HepG2 (cell line): ENCODE data around the gene CBY2. TPM values are rescaled to one million over a fixed set of nuclear protein-coding genes. Genes with fewer than 3 reads are reported as not detected.

ENCODE experiments used
- ATAC-seq: fragments of 200-7000 bp; cut with Tn5 transposase; 3 replicates; pipeline ENCODE4 v1.9.1; 2020; ENCODE audit warnings: mild to moderate bottlenecking, moderate library complexity
- BruUV-seq: library from RNA; stranded (reverse); fragments of 400-500 nt; replicated peaks from 2 replicates; lab custom pipeline; 2021; lab: Mats Ljungman, UMichigan
- CTCF ChIA-PET: fragments of 300-600 bp; formaldehyde crosslinking; extraction: SDS; loops from one replicate; lab custom pipeline; 2021; ENCODE audit warnings: low total read pairs, inconsistent platforms, low intra/inter-chr PET ratio; lab: Yijun Ruan, JAX
- POLR2A ChIA-PET: fragments of 350-600 bp; sonication (Branson Sonifier 250); formaldehyde crosslinking; loops from one replicate; lab custom pipeline; 2020; ENCODE audit warnings: antibody characterized with exemption, inconsistent platforms; lab: Yijun Ruan, JAX
- DNase-seq: peaks from one replicate; pipeline ENCODE4 v3.0.0-alpha.2; 2015; ENCODE audit warnings: low spot score
- FAIRE-seq: peaks from 3 replicates; lab custom pipeline; 2011; peaks lifted over from hg19 to GRCh38; lab: Jason Lieb, UNC
- H2AFZ ChIP-seq: one replicate; pipeline ENCODE4 v1.6.1; 2011; ENCODE audit warnings: low read length, inconsistent platforms
- H3K27ac ChIP-seq: fragments of 300-600 bp; 3 replicates; pipeline ENCODE4 v1.8.0; 2011; ENCODE audit warnings: mixed run types, mild to moderate bottlenecking, mixed read lengths, low read length, inconsistent platforms; ENCODE audit not compliant: insufficient read depth; ENCODE audit errors: extremely low read length
- H3K27me3 ChIP-seq, 2 experiments: fragments of 200-600 bp in 1 of 2; 2 replicates in 1 of 2; 3 replicates in 1 of 2; pipeline versions ENCODE4 v1.6.0 to v1.8.0; 2011; ENCODE audit warnings: low read length in 2 of 2, mild to moderate bottlenecking in 2 of 2, moderate library complexity in 2 of 2, inconsistent platforms in 1 of 2; ENCODE audit not compliant: insufficient read depth in 2 of 2, control insufficient read depth in 1 of 2
- H3K36me3 ChIP-seq, 2 experiments: fragments of 200-600 bp in 1 of 2; replicated peaks in 1 of 2; 2 replicates in 1 of 2; 3 replicates in 1 of 2; pipeline versions ENCODE4 v1.5.1 to v1.8.0; 2011; ENCODE audit warnings: low read length in 2 of 2, inconsistent platforms in 1 of 2; ENCODE audit not compliant: insufficient read depth in 2 of 2, control insufficient read depth in 1 of 2
- H3K4me1 ChIP-seq: 2 replicates; pipeline ENCODE4 v1.5.1; 2012; ENCODE audit warnings: low read length, inconsistent platforms; ENCODE audit not compliant: insufficient read depth
- H3K4me2 ChIP-seq: 2 replicates; pipeline ENCODE4 v1.6.0; 2011; ENCODE audit warnings: low read depth, low read length, inconsistent platforms
- H3K4me3 ChIP-seq, 3 experiments: fragments of 200-600 bp in 1 of 3; sonication (generic), shearing (Covaris generic) in 1 of 3; replicated peaks in 1 of 3; 2 replicates each; pipeline ENCODE4 v1.5.1; 2011 to 2016; ENCODE audit warnings: low read length in 3 of 3, inconsistent platforms in 2 of 3, low read depth in 2 of 3, mild to moderate bottlenecking in 2 of 3, control low read depth in 1 of 3, mixed read lengths in 1 of 3; ENCODE audit not compliant: insufficient read depth in 1 of 3
- H3K79me2 ChIP-seq: one replicate; pipeline ENCODE4 v1.6.1; 2011; ENCODE audit warnings: low read length, inconsistent platforms; ENCODE audit not compliant: insufficient read depth
- H3K9ac ChIP-seq: 2 replicates; pipeline ENCODE4 v1.6.0; 2011; ENCODE audit warnings: mild to moderate bottlenecking, low read depth, low read length, inconsistent platforms; ENCODE audit not compliant: insufficient read depth
- H3K9me3 ChIP-seq: 2 replicates; pipeline ENCODE4 v1.5.1; 2012; ENCODE audit warnings: mild to moderate bottlenecking, low read length
- H4K20me1 ChIP-seq: 2 replicates; pipeline ENCODE4 v1.6.0; 2011; ENCODE audit warnings: inconsistent platforms, mild to moderate bottlenecking, low read length, moderate library complexity; ENCODE audit not compliant: insufficient read depth
- ATF4 ChIP-seq, 2 experiments: fragments of 450-650 bp in 1 of 2; sonication (generic) in 1 of 2; formaldehyde crosslinking; IDR thresholded peaks; 2 replicates each; pipeline versions ENCODE4 v1.5.0 to v1.8.0; 2020 to 2022; ENCODE audit warnings: mild to moderate bottlenecking in 1 of 2, missing genetic modification reagents in 1 of 2
- ATRX ChIP-seq: sonication (generic); formaldehyde crosslinking; IDR thresholded peaks from 2 replicates; pipeline ENCODE4 v1.4.0; 2020; ENCODE audit warnings: missing genetic modification reagents, borderline replicate concordance
- EZH2 ChIP-seq: conservative IDR thresholded peaks from 2 replicates; pipeline ENCODE4 v1.6.1; 2012; ENCODE audit warnings: mild to moderate bottlenecking, low read depth, low read length, moderate library complexity
- GATAD2A ChIP-seq: IDR thresholded peaks from 2 replicates; pipeline ENCODE4 v1.6.1; 2016
- MTERF4 ChIP-seq: sonication (generic); formaldehyde crosslinking; IDR thresholded peaks from 2 replicates; pipeline ENCODE4 v1.8.0; 2023; ENCODE audit warnings: mild to moderate bottlenecking, missing genetic modification reagents
- PCBP1 ChIP-seq: fragments of 200-400 bp; formaldehyde crosslinking; IDR thresholded peaks from 2 replicates; pipeline ENCODE4 v1.6.1; 2017; ENCODE audit warnings: mild to moderate bottlenecking, low read depth, low read length, borderline replicate concordance
- RFXAP ChIP-seq: sonication (generic); formaldehyde crosslinking; IDR thresholded peaks from 2 replicates; pipeline ENCODE4 v1.4.0; 2020; ENCODE audit warnings: missing genetic modification reagents, borderline replicate concordance
- ZMAT5 ChIP-seq: sonication (generic); formaldehyde crosslinking; IDR thresholded peaks from 2 replicates; pipeline ENCODE4 v1.5.0; 2020; ENCODE audit warnings: mild to moderate bottlenecking, low read depth, missing genetic modification reagents, borderline replicate concordance
- ZNF382 ChIP-seq: sonication (generic); formaldehyde crosslinking; IDR thresholded peaks from 2 replicates; pipeline ENCODE4 v1.5.0; 2020; ENCODE audit warnings: missing genetic modification reagents, mild to moderate bottlenecking, borderline replicate concordance
- ZNF749 ChIP-seq: sonication (generic); formaldehyde crosslinking; IDR thresholded peaks from 2 replicates; pipeline ENCODE4 v1.8.0; 2022; ENCODE audit warnings: mild to moderate bottlenecking, missing genetic modification reagents, moderate library complexity, borderline replicate concordance
- WGBS: methylation state at CpG from one replicate; pipeline ENCODE4 v1.1.6; 2017; ENCODE audit warnings: low lambda C conversion rate; 5-methylcytosine and 5-hydroxymethylcytosine counted together
- in situ Hi-C: cut with HindIII; loops from 2 replicates; pipeline ENCODE4 v1.10.0; 2017; ENCODE audit warnings: low pct_unique_long_range_greater_than_20kb; ENCODE audit not compliant: extremely low pct_ligation_motif_present
- intact Hi-C: fragments of 100-400 bp; cut with micrococcal nuclease; formaldehyde crosslinking; loops from one replicate; pipeline ENCODE4 v1.10.0; 2022; ENCODE audit not compliant: unreplicated experiment
- polyA plus RNA-seq, 8 experiments: library from polyadenylated mRNA; depleted of rRNA in 3 of 8; stranded (reverse) in 7 of 8; unstranded in 1 of 8; fragments of >200 nt; fragmentation: Illumina TruSeq in 4 of 8; extraction: Trizol in 4 of 8; gene quantifications; 2 replicates each; pipeline versions ENCODE4 v1.2.1 to v1.2.3, GENCODE V29; 2011 to 2016; ENCODE audit warnings: low read depth in 4 of 8, missing spikeins in 1 of 8, mixed read lengths in 1 of 8; ENCODE audit not compliant: insufficient read depth in 1 of 8
- total RNA-seq, 5 experiments: library from RNA; depleted of rRNA; stranded (reverse); fragments of >200 nt; fragmentation: Illumina TruSeq; extraction: Trizol; gene quantifications; 2 replicates each; pipeline ENCODE4 v1.2.3, GENCODE V29; 2016; ENCODE audit warnings: low read depth in 1 of 5
- TF ChIP-seq, protein P1 (sequence below): sonication (generic); formaldehyde crosslinking; IDR thresholded peaks from 2 replicates; pipeline ENCODE4 v1.4.0; 2020; ENCODE audit warnings: mild to moderate bottlenecking, missing genetic modification reagents, borderline replicate concordance
- TF ChIP-seq, protein P2 (sequence below), 2 experiments: sonication (generic) in 1 of 2; formaldehyde crosslinking in 1 of 2; IDR thresholded peaks; 2 replicates each; pipeline versions ENCODE4 v1.5.1 to v1.6.1; 2011 to 2020; ENCODE audit warnings: borderline replicate concordance in 1 of 2, low read depth in 1 of 2, low read length in 1 of 2, mild to moderate bottlenecking in 1 of 2, missing genetic modification reagents in 1 of 2, moderate library complexity in 1 of 2

The CBY2 gene
- total and polyA plus RNA-seq, 2 of the 13 experiments (the other 11 are each of a cell fraction or from before 2014, with no cell fraction given): not detected

GRCh38 chr13:45705918-45706317 is 3.8 kb downstream of the CBY2 start (continued):
- TF ChIP-seq, protein P1, sequence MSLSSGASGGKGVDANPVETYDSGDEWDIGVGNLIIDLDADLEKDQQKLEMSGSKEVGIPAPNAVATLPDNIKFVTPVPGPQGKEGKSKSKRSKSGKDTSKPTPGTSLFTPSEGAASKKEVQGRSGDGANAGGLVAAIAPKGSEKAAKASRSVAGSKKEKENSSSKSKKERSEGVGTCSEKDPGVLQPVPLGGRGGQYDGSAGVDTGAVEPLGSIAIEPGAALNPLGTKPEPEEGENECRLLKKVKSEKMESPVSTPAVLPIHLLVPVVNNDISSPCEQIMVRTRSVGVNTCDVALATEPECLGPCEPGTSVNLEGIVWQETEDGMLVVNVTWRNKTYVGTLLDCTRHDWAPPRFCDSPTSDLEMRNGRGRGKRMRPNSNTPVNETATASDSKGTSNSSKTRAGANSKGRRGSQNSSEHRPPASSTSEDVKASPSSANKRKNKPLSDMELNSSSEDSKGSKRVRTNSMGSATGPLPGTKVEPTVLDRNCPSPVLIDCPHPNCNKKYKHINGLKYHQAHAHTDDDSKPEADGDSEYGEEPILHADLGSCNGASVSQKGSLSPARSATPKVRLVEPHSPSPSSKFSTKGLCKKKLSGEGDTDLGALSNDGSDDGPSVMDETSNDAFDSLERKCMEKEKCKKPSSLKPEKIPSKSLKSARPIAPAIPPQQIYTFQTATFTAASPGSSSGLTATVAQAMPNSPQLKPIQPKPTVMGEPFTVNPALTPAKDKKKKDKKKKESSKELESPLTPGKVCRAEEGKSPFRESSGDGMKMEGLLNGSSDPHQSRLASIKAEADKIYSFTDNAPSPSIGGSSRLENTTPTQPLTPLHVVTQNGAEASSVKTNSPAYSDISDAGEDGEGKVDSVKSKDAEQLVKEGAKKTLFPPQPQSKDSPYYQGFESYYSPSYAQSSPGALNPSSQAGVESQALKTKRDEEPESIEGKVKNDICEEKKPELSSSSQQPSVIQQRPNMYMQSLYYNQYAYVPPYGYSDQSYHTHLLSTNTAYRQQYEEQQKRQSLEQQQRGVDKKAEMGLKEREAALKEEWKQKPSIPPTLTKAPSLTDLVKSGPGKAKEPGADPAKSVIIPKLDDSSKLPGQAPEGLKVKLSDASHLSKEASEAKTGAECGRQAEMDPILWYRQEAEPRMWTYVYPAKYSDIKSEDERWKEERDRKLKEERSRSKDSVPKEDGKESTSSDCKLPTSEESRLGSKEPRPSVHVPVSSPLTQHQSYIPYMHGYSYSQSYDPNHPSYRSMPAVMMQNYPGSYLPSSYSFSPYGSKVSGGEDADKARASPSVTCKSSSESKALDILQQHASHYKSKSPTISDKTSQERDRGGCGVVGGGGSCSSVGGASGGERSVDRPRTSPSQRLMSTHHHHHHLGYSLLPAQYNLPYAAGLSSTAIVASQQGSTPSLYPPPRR (CRISPR knock-in tag): no peak
- no peak for TF ChIP-seq RFXAP (CRISPR knock-in tag)
- TF ChIP-seq EZH2: no peak
- TF ChIP-seq MTERF4 (CRISPR knock-in tag): no peak
- TF ChIP-seq ATRX (CRISPR knock-in tag): no peak

DNA sequence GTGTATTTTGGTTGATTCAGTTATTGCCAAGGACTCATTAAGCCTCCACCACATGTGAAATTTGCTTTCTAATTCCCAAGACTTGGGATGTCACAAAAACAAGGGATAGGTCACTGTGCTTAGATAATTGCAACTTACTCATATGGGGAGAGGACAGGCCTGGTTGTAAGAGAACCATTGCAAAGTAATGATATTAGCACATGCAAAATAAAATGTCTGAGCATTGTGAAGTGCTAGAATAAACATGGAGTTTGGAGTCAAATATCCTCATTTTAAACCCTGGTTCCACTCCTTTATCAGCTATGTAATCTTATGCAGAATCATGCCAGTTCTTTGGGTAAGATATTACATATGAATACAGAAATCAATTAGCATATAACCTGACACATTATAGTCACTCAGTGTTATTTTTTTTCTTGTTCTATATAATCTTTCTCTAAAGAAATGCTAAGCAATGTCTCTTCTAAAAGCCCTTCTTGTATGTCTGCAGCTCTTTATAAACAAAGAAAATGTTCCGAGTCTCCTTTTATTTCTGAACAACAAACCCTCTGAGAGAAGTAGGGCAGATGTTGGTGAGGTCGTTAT is 5.5 kb downstream of the CBY2 start:
- ATAC-seq: no peak
- Histone ChIP-seq H4K20me1 (no peaks in the 10 kb centered on the region), H3K36me3 (no peaks in the 10 kb centered on the region), H3K27ac (no peak overlapping the region), H3K4me2 (no peak overlapping the region), H2AFZ (no peak overlapping the region), H3K4me1 (no peaks in the 10 kb centered on the region), H3K27me3 (peaks cover 0 to 6% of the 10 kb centered on the region in 2 experiments; a peak in 3 of 5 replicates), H3K9ac (no peak overlapping the region), H3K4me3 (no peak overlapping the region), H3K79me2 (no peaks in the 10 kb centered on the region), H3K9me3 (no peaks in the 10 kb centered on the region)
- DNase-seq: no peak
- intact Hi-C loops: no loop called here
- BruUV-seq: no TSS peak
- no peak for FAIRE-seq
- in situ Hi-C loops: no loop called here
- ChIA-PET CTCF (no interaction called here), POLR2A (no interaction called here)
- 47% methylated on average over 2 of the region's 2 CpGs for WGBS
- no peak for TF ChIP-seq ZNF749
- TF ChIP-seq ZMAT5 (CRISPR knock-in tag): no peak
- no peak for TF ChIP-seq ATF4 (CRISPR knock-in tag; IDR thresholded peaks at IDR 0.05)
- TF ChIP-seq PCBP1: no peak
- TF ChIP-seq ZNF382 (CRISPR knock-in tag): no peak
- TF ChIP-seq, protein P2, sequence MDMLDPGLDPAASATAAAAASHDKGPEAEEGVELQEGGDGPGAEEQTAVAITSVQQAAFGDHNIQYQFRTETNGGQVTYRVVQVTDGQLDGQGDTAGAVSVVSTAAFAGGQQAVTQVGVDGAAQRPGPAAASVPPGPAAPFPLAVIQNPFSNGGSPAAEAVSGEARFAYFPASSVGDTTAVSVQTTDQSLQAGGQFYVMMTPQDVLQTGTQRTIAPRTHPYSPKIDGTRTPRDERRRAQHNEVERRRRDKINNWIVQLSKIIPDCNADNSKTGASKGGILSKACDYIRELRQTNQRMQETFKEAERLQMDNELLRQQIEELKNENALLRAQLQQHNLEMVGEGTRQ (IDR thresholded peaks at IDR 0.05; ENCODE audit: low read depth, low read length): no peak
- TF ChIP-seq, protein P2 (CRISPR knock-in tag; IDR thresholded peaks at IDR 0.05; ENCODE audit: borderline replicate concordance): no peak
- no peak for TF ChIP-seq GATAD2A (CRISPR knock-in tag)
